SJCRH30 (cell line): ENCODE measurements around the gene KCNMA1. TPM values are rescaled to one million over a fixed set of nuclear protein-coding genes. Genes with fewer than 3 reads are reported as not detected.

Experiments used
- DNase-seq, 2 experiments: peaks; one replicate each; pipeline ENCODE4 v3.0.0-alpha.2; 2015 to 2020
- H3K27ac ChIP-seq: fragments of 250-450 bp; sonication (Bioruptor Pico); 2 replicates; pipeline ENCODE4 v1.5.1; 2020; ENCODE audit warnings: mild to moderate bottlenecking, moderate library complexity
- H3K27me3 ChIP-seq: fragments of 250-450 bp; sonication (Bioruptor Pico); 2 replicates; pipeline ENCODE4 v1.5.1; 2020; ENCODE audit warnings: mild to moderate bottlenecking, moderate library complexity
- H3K36me3 ChIP-seq: fragments of 250-450 bp; sonication (Bioruptor Pico); 2 replicates; pipeline ENCODE4 v1.5.1; 2020; ENCODE audit warnings: mild to moderate bottlenecking, moderate library complexity
- H3K4me1 ChIP-seq: fragments of 250-450 bp; sonication (Bioruptor Pico); 2 replicates; pipeline ENCODE4 v1.5.1; 2020; ENCODE audit warnings: mild to moderate bottlenecking, moderate library complexity
- H3K4me3 ChIP-seq: fragments of 250-450 bp; sonication (Bioruptor Pico); 2 replicates; pipeline ENCODE4 v1.5.1; 2020; ENCODE audit warnings: mild to moderate bottlenecking, moderate library complexity
- H3K9me3 ChIP-seq: fragments of 250-450 bp; sonication (Bioruptor Pico); replicated peaks from 2 replicates; pipeline ENCODE4 v1.5.1; 2020; ENCODE audit warnings: mild to moderate bottlenecking, moderate library complexity
- total RNA-seq: library from RNA; depleted of rRNA; stranded (reverse); fragments of >200 nt; shearing (Covaris generic); gene quantifications from 2 replicates; pipeline ENCODE4 v1.2.3, GENCODE V29; 2014

Gene KCNMA1
- total RNA-seq, 1 experiment from 2014 or later = 0.69 TPM

GRCh38 chr10:76878514-76878913 is 759.1 kb downstream of the KCNMA1 start:
- Histone ChIP-seq H3K4me1 (no peaks in the 10 kb centered on the region), H3K27me3 (no peaks in the 10 kb centered on the region)
- DNase-seq = no peak

GRCh38 chr10:76874896-76875295 is 762.7 kb downstream of the KCNMA1 start:
- Histone ChIP-seq H3K4me1 (no peaks in the 10 kb centered on the region), H3K36me3 (no peaks in the 10 kb centered on the region), H3K27me3 (no peaks in the 10 kb centered on the region), H3K27ac (no peak overlapping the region), H3K4me3 (no peak overlapping the region), H3K9me3 (no peaks in the 10 kb centered on the region)
- DNase-seq = no peak

More at GRCh38 chr10:76878514-76878913, 759.1 kb downstream of the KCNMA1 start:
- H3K9me3 ChIP-seq = no peaks in the 10 kb centered on the region
- H3K27ac ChIP-seq = no peak overlapping the region
- no peaks in the 10 kb centered on the region for H3K36me3 ChIP-seq
- no peak overlapping the region for H3K4me3 ChIP-seq

DNA sequence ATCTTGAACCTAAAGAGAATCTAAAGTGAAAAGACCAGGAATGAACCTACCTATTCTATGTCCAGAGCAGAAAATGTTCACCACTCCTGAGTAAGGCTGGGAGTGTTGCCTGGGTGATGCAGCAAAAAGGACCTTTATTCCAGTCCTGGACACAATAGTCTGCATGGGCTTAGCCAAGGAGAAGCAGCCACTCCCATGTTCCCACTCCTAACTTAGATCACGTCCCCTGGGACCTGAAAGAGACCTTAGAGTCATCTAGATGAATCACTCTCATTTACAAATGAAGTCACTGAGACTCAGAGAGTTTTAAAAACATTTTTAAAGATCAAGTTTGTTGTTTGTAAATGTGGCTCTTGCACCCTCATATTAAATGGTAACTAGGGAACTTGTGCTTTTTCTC is 763.4 kb downstream of the KCNMA1 start:
- DNase-seq = no peak
- Histone ChIP-seq H3K36me3 (no peaks in the 10 kb centered on the region), H3K4me1 (no peaks in the 10 kb centered on the region), H3K27me3 (no peaks in the 10 kb centered on the region), H3K9me3 (no peaks in the 10 kb centered on the region), H3K27ac (no peak overlapping the region), H3K4me3 (no peak overlapping the region)

DNA sequence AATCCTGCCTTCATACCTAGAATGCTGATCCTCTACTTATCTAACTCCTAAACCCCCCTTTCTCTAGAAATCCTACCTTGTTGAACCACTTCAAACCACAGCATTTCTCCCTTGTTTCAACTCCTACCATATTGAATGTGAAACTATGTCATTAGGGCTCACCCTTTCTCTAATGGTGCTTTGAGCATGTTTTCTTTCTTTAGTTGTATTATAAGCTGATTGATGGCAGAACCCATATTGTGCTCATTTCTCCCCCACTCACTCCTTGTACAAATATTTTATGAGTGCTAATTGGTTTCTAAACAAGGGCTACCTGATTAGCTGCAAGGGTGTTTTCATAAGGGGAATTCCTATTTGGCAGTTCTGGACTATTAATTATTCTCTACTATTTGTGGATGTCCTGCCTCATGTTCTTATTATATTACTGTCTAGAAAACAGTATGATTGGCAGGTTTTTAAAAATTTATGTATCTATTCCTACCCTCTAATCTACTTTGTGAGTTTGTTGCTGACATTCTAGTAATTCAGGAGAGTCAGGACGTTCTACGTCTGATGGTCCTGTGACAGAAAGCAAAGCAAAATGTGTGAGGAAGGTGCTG is 765.8 kb downstream of the KCNMA1 start:
- DNase-seq = no peak
- no peak overlapping the region for H3K4me3 ChIP-seq
- no peaks in the 10 kb centered on the region for H3K4me1 ChIP-seq
- H3K27ac ChIP-seq = no peak overlapping the region
- no peaks in the 10 kb centered on the region for H3K9me3 ChIP-seq
- H3K36me3 ChIP-seq = no peaks in the 10 kb centered on the region
- H3K27me3 ChIP-seq = no peaks in the 10 kb centered on the region

GRCh38 chr10:76869931-76870330 is 767.7 kb downstream of the KCNMA1 start:
- H3K4me3 ChIP-seq = no peak overlapping the region
- no peaks in the 10 kb centered on the region for H3K4me1 ChIP-seq
- no peak overlapping the region for H3K27ac ChIP-seq
- no peaks in the 10 kb centered on the region for H3K27me3 ChIP-seq
- no peak for DNase-seq
- no peaks in the 10 kb centered on the region for H3K9me3 ChIP-seq
- H3K36me3 ChIP-seq = no peaks in the 10 kb centered on the region

GRCh38 chr10:76868098-76868977 is 769.3 kb downstream of the KCNMA1 start:
- Histone ChIP-seq H3K9me3 (no peaks in the 10 kb centered on the region), H3K27ac (no peak overlapping the region), H3K36me3 (no peaks in the 10 kb centered on the region), H3K4me1 (no peaks in the 10 kb centered on the region), H3K4me3 (no peak overlapping the region), H3K27me3 (no peaks in the 10 kb centered on the region)
- no peak for DNase-seq

GRCh38 chr10:76866841-76867586 is 770.6 kb downstream of the KCNMA1 start:
- H3K9me3 ChIP-seq = no peaks in the 10 kb centered on the region
- H3K4me3 ChIP-seq = no peak overlapping the region
- H3K36me3 ChIP-seq = no peaks in the 10 kb centered on the region
- H3K27me3 ChIP-seq = no peaks in the 10 kb centered on the region
- DNase-seq = no peak
- no peaks in the 10 kb centered on the region for H3K4me1 ChIP-seq
- no peak overlapping the region for H3K27ac ChIP-seq

- no peak for DNase-seq
- H3K36me3 ChIP-seq = no peaks in the 10 kb centered on the region
- no peaks in the 10 kb centered on the region for H3K9me3 ChIP-seq
- no peaks in the 10 kb centered on the region for H3K4me1 ChIP-seq
- H3K27me3 ChIP-seq = no peaks in the 10 kb centered on the region
- no peak overlapping the region for H3K4me3 ChIP-seq
- no peak overlapping the region for H3K27ac ChIP-seq
These were observed 772.7 kb downstream of the KCNMA1 start for GRCh38 chr10:76864922-76865321.

- H3K27ac ChIP-seq = no peak overlapping the region
- no peak for DNase-seq
- H3K4me3 ChIP-seq = no peak overlapping the region
- no peaks in the 10 kb centered on the region for H3K27me3 ChIP-seq
- no peaks in the 10 kb centered on the region for H3K9me3 ChIP-seq
- H3K36me3 ChIP-seq = no peaks in the 10 kb centered on the region
- H3K4me1 ChIP-seq = no peaks in the 10 kb centered on the region
These were observed 778.9 kb downstream of the KCNMA1 start for GRCh38 chr10:76858721-76859120.

DNA sequence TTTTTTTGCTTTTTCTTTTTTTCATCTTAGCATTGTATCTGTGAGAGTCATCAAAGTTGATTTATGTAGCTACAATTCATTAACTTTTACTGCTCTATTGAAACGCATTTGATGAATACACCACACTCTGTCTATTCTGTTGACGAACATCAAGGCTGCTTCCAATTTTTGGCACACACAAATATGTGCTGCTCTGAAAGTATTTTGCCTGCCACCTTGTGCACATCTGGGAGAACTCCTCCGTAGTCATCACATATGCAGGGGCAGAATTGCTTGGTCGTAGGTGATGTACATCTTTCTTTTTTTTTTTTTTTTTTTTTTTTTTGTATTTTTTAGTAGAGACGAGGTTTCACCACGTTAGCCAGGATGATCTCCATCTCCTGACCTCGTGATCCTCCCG is 796.8 kb downstream of the KCNMA1 start:
- H3K36me3 ChIP-seq = no peaks in the 10 kb centered on the region
- no peaks in the 10 kb centered on the region for H3K27me3 ChIP-seq
- H3K27ac ChIP-seq = no peak overlapping the region
- no peaks in the 10 kb centered on the region for H3K4me1 ChIP-seq
- DNase-seq = no peak
- no peaks in the 10 kb centered on the region for H3K9me3 ChIP-seq
- H3K4me3 ChIP-seq = no peak overlapping the region

GRCh38 chr10:76839276-76839675 is 798.3 kb downstream of the KCNMA1 start:
- no peaks in the 10 kb centered on the region for H3K4me1 ChIP-seq
- H3K9me3 ChIP-seq = no peaks in the 10 kb centered on the region
- DNase-seq = no peak
- no peaks in the 10 kb centered on the region for H3K36me3 ChIP-seq
- no peak overlapping the region for H3K4me3 ChIP-seq
- no peak overlapping the region for H3K27ac ChIP-seq
- no peaks in the 10 kb centered on the region for H3K27me3 ChIP-seq

- no peak overlapping the region for H3K27ac ChIP-seq
- no peaks in the 10 kb centered on the region for H3K9me3 ChIP-seq
- H3K36me3 ChIP-seq = no peaks in the 10 kb centered on the region
- no peaks in the 10 kb centered on the region for H3K4me1 ChIP-seq
- no peak overlapping the region for H3K4me3 ChIP-seq
- DNase-seq = no peak
- no peaks in the 10 kb centered on the region for H3K27me3 ChIP-seq
These were observed 807.4 kb downstream of the KCNMA1 start for GRCh38 chr10:76830218-76830617.

DNA sequence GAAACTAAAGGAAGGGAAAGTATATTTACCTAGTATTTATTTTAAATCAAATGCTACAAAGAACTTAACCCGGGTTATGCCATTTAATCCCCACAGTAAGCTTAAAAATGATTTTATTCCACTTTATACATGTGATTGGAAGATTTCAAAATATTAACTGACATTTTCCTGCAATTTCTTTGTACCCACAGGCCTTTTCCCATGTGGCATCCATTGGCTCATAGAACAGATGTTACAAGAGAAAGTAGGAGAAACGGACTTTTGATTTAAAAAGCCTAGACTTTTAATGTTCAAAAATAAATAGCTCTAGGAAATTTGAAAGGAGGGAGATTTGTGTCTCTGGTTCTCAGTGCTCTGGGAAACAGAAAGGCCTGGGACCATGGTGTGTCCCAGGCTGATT is 807.9 kb downstream of the KCNMA1 start:
- no peaks in the 10 kb centered on the region for H3K27me3 ChIP-seq
- no peaks in the 10 kb centered on the region for H3K4me1 ChIP-seq
- no peak overlapping the region for H3K27ac ChIP-seq
- H3K4me3 ChIP-seq = no peak overlapping the region
- DNase-seq = no peak
- H3K9me3 ChIP-seq = no peaks in the 10 kb centered on the region
- no peaks in the 10 kb centered on the region for H3K36me3 ChIP-seq
